ENCODE measurements around the gene DLL4.

- TF ChIP-seq CTCF (IDR thresholded peaks at IDR 0.05) (no peak), POLR2A (IDR thresholded peaks at IDR 0.05) (no peak), POLR2AphosphoS5 (IDR thresholded peaks at IDR 0.05) (no peak)
Measured at GRCh38 chr15:40955141-40955903, 26.2 kb downstream of the DLL4 start.

Data from breast epithelium (tissue), 3 donors.